ENCODE data around the gene NUP214.

- TF ChIP-seq POLR2A (IDR thresholded peaks at IDR 0.05; ENCODE audit: low read length) (no peak), GATA1 (IDR thresholded peaks at IDR 0.05; ENCODE audit: low read depth, low read length) (no peak)
These were observed 132.8 kb downstream of the NUP214 start for GRCh38 chr9:131258186-131258585.
